ENCODE results near the gene SDK1.

- TF ChIP-seq, protein P1, sequence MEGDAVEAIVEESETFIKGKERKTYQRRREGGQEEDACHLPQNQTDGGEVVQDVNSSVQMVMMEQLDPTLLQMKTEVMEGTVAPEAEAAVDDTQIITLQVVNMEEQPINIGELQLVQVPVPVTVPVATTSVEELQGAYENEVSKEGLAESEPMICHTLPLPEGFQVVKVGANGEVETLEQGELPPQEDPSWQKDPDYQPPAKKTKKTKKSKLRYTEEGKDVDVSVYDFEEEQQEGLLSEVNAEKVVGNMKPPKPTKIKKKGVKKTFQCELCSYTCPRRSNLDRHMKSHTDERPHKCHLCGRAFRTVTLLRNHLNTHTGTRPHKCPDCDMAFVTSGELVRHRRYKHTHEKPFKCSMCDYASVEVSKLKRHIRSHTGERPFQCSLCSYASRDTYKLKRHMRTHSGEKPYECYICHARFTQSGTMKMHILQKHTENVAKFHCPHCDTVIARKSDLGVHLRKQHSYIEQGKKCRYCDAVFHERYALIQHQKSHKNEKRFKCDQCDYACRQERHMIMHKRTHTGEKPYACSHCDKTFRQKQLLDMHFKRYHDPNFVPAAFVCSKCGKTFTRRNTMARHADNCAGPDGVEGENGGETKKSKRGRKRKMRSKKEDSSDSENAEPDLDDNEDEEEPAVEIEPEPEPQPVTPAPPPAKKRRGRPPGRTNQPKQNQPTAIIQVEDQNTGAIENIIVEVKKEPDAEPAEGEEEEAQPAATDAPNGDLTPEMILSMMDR (IDR thresholded peaks at IDR 0.05), result no peak
- TF ChIP-seq POLR2A (IDR thresholded peaks at IDR 0.05), result no peak
Measured at GRCh38 chr7:3301449-3301731, 338 bp downstream of the SDK1 start.

Measured in body of pancreas (tissue), 4 donors.